ENCODE measurements around the gene FHDC1.

Gene FHDC1

GRCh38 chr4:152937336-152938236 is 1.5 kb downstream of the FHDC1 start:
- FAIRE-seq, result no peak

- FAIRE-seq, result no peak
These were observed 2.3 kb downstream of the FHDC1 start for GRCh38 chr4:152938237-152938947.

- FAIRE-seq, result no peak
These were observed 3.5 kb downstream of the FHDC1 start for GRCh38 chr4:152939621-152940020.

DNA sequence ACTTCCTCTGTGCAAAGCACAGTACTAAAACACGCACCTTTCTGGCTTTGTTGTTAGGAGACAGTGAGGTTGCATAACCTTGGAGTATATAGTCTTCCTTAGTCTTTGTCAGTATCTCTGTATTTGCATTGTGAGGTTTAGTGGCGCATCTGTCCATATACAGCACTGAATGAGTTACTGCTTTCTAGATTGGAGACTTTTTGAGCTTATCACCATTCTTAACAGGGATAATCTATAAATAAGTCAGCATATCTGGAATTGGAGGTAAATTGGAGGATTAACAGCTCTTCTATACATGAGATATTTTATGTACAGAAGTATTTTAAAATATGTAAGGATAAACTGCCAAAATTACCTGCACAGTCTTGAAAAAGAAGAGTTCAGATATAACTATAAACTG is 4.3 kb downstream of the FHDC1 start:
- FAIRE-seq, result no peak

DNA sequence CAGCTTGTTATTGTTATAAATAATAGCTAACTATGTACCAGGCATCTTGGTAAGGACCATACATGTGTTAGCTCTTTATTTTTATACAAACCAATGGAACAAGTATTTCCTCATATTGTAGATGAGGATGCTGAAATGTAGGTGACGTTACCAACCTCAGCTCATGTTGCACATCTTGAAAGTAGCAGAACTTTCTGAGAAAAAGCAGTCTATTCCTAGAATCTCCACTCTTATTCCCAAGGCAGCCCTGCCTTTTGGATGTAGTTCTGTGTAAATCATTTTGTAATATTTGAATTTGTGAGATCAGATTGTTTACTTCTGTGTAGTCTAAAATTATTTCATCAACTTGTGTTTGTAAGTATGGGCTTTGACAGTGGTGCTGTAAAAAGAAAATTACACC is 5.3 kb downstream of the FHDC1 start:
- FAIRE-seq, result no peak

- no peak for FAIRE-seq
These were observed 6.2 kb downstream of the FHDC1 start for GRCh38 chr4:152942346-152942745.

GRCh38 chr4:152943672-152944071 is 7.5 kb downstream of the FHDC1 start:
- FAIRE-seq, result no peak

- no peak for FAIRE-seq
These were observed 8.7 kb downstream of the FHDC1 start for GRCh38 chr4:152944666-152945320.

GRCh38 chr4:152945639-152946038 is 9.5 kb downstream of the FHDC1 start:
- no peak for FAIRE-seq

GRCh38 chr4:152946446-152946845 is 10.3 kb downstream of the FHDC1 start:
- FAIRE-seq, result no peak

- no peak for FAIRE-seq
These were observed 11.2 kb downstream of the FHDC1 start for GRCh38 chr4:152947311-152947710.

GRCh38 chr4:152949930-152950329 is 13.8 kb downstream of the FHDC1 start:
- FAIRE-seq, result no peak

DNA sequence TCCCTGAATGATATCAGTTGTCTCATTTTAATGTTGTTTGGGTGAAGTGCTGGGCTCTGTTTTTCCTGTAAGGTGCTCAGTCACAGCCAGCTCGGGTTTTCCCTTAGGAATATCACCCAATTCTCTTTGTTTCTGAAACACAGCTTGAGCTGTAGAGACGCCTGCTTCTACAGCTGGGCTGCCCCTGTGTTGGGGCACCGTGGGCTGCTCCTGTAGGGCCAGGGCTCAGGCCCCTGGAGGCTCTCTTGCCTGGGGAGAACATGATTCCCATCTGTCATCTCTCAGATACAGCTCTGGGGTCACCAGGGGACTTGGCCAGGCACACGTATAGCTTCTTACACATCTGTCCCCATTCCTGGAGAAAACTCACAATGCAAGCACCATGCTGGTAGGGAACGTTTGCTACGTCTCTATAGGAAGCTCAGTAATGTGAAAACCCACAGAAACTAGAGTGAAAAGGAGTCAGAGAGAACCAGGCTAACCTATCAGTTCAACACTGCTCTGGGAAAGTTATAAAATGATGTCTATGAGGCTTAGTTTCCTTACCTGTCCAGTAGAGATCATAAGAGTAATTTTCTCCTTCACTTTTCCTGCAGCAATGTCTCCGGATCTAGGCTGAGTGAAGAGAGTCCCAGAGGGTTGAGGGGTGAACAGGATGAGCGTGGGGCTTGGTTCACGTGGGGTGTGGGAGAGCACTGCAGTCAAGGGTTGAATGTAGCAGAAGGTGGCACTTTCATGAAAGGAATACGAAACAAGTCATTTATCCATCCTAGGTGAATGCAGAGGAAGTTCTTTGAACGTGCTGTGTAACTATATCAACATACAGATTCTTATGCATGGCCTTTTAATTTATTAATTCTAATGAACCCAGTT is 14.5 kb downstream of the FHDC1 start:
- no peak for FAIRE-seq

GRCh38 chr4:152951348-152951747 is 15.2 kb downstream of the FHDC1 start:
- FAIRE-seq, result no peak

DNA sequence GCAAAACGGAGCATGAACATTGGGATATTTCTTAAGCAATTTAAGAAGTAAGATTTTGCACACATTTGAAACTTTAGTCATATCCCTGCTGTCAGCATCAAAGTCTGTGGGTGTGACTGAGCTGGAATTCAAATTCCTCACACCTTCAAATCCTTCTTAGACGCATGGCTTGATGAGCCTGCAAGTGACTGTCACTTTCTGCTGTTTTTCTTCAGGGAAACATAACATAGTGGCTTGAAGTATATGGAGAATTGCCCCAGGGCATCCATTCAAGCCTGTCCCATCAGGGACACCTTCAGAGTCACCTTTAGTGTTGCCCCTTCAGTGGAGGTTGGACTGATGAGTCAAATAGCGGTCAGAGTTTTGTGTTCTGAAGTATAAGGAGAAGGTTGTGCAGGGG is 17.4 kb downstream of the FHDC1 start:
- FAIRE-seq, result no peak

DNA sequence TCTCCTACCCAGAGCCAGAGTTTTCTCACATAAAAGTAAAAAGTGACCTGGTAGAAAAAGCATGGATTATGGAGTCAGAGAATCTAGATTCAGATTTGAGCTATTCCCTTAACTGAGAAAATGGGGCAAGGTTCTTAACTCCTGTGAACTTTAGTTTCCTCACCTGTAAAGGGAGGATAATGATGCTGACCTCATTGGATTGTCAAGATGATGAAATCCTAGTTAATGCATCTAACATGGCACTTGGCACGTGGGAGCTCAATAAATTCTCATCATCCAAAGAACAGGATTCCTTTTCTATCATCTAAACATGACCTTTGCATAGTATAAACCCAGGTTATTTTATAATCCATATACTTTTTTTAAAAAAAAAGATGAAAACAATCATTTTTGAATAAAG is 18.6 kb downstream of the FHDC1 start:
- FAIRE-seq, result no peak

GRCh38 chr4:152956147-152956546 is 20.0 kb downstream of the FHDC1 start:
- FAIRE-seq, result no peak

DNA sequence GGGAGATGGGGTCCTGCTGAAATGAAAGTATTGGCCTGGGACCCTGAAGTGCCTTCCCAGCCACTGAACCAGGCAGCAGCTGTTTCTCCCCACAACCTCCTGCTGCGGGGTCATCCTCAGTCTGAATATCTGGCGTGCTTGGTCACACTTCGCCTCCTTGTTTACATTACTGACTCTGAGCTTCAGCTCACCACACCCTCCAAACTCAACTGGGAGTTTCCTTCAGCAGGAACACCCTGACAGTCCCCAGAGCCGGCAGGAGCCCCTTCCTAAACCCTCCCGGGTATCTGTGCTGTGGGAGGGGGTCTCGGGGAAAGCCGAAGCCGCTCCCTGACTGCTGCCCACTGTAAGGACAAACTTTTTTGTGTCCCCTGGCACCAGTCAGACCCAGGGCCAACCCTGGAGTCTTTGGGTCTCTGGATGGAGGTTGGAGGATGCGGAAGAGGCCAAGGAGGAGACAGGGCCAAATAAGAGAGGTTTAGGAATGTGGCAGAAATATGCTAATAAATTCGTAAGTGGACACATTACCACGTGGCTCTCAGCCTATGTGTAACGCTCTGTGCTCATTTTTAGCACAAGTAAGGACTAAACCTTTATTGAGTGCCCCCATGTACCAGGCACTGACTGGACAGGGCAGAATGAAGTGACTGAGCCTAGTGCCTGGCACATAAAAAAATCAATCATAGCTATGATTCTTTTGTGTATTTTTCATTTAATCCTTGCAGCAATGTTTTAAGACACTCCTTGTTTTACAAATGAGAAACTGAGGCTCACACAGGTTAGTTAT is 20.7 kb downstream of the FHDC1 start:
- FAIRE-seq, result no peak

DNA sequence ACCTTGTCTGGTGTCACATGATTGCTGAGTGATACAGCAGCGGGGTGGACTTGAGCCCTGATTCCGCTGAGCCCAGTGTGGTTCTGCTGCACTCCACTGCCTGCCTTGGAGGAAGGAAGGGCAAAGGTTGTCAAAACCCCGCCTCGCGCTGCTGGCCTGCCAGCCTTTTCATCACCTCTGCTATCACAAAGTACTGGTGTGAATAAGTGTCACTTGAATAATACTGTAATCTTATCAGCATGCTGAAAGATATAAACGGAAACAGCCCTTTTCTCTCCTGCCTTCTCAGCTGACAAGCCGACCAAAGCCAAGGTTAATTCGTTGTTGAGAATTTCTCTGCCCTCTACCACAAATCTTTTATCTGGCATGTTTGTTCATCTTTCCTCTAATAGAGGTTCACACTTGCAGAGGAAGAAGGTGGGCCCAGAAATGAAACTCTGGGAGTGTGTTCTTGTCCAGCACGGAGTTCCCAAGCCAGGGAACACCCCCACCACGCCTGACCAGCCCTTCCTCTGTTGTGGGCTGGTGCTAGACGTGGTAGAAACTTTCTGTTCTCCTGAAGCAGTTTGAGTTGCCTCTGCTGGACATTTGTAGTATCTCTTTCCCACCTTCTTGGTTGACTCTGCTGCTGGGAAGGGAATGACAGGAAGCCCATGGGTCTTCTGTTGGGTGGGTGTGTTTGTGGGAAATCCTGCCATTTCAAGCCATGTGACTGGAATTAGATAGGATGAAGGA is 21.5 kb downstream of the FHDC1 start:
- no peak for FAIRE-seq

DNA sequence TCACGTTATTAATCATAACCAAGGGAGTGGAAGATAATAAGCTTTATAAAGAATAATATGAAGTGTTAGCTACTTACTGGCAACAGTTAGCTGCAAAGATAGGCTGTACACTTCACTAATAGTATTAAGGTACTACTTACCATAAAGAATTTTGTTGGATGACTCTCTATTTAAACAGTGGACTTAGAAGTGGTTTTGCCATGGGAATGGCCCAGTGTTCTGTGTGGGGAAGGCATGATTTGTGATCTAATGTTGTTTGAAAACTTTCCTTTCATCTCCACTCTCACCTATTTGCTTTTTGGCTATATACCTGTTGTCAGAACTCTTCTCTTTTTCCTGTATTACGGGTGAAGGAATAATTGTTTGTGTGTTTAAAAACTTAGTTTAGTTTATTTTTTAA is 23.0 kb downstream of the FHDC1 start:
- no peak for FAIRE-seq

DNA sequence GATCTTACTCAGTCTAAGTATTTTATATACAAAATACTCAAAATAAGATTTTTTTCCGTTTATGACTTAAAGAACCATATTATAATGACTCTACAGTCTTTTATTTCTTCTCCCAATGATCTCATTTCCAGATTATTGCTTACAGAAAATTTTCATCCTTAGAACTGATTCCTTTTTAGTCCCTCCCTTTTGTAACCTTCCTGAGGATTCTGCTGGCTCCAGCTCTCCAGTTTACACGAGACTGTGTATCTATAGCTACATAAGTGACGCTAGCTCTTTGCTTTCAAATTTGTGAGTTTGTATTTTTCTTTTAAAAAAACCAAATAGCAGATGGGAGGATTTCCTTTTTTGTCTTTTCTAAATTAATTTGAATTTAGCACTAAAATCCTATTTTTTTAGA is 24.0 kb downstream of the FHDC1 start:
- FAIRE-seq, result no peak
